Epithelial cell of proximal tubule (primary cell): ENCODE results near the gene RAD51B. TPM values are rescaled to one million over a fixed set of nuclear protein-coding genes. Genes with fewer than 3 reads are reported as not detected.

Source experiments
- DNase-seq: peaks from one replicate; pipeline ENCODE4 v3.0.0-alpha.2; 2011; ENCODE audit warnings: low read depth
- H3K4me3 ChIP-seq: 2 replicates; pipeline ENCODE4 v1.5.1; 2011; ENCODE audit warnings: low read depth, mild to moderate bottlenecking, low read length
- total RNA-seq: library from RNA; depleted of rRNA; stranded (reverse); fragments of >200 nt; gene quantifications from 2 replicates; pipeline ENCODE4 v1.2.3, GENCODE V29; 2015
- TF ChIP-seq, protein P1 (sequence below): conservative IDR thresholded peaks from 2 replicates; pipeline ENCODE4 v1.5.1; 2012; ENCODE audit warnings: low read depth, mild to moderate bottlenecking, low read length

The RAD51B gene
- total RNA-seq, 1 donor from 2014 or later, result 6.3 TPM

DNA sequence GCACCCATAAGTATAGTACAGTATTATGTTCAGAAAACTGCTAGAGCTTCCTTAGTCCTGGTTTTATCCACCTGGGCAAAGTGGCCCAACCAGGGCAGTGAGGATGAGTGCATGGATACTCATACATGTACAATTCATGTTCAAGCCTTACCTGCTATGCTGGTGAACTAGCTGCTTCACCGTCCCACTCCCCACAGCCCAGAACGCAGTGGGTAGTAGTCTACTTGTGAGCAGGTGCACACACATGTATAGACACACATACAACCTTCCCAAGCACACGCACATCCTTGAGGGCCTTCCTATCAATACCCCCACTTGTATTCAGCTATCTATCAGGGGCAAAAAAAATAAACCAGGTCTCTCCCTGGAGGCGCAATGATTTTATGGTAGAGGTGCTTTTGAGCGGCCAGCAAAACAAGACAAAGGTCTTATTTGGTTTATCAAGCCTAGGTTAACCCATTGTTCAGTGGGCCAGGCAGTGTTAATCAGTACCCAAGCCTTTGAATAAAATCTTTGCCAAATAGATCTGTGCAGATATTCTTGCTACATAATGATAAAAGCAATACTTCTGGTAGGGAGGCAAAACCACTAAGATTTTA, 903.5 kb downstream of the RAD51B start:
- no peak overlapping the region for H3K4me3 ChIP-seq
- DNase-seq, result no peak
- TF ChIP-seq, protein P1, sequence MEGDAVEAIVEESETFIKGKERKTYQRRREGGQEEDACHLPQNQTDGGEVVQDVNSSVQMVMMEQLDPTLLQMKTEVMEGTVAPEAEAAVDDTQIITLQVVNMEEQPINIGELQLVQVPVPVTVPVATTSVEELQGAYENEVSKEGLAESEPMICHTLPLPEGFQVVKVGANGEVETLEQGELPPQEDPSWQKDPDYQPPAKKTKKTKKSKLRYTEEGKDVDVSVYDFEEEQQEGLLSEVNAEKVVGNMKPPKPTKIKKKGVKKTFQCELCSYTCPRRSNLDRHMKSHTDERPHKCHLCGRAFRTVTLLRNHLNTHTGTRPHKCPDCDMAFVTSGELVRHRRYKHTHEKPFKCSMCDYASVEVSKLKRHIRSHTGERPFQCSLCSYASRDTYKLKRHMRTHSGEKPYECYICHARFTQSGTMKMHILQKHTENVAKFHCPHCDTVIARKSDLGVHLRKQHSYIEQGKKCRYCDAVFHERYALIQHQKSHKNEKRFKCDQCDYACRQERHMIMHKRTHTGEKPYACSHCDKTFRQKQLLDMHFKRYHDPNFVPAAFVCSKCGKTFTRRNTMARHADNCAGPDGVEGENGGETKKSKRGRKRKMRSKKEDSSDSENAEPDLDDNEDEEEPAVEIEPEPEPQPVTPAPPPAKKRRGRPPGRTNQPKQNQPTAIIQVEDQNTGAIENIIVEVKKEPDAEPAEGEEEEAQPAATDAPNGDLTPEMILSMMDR, result no peak

DNA sequence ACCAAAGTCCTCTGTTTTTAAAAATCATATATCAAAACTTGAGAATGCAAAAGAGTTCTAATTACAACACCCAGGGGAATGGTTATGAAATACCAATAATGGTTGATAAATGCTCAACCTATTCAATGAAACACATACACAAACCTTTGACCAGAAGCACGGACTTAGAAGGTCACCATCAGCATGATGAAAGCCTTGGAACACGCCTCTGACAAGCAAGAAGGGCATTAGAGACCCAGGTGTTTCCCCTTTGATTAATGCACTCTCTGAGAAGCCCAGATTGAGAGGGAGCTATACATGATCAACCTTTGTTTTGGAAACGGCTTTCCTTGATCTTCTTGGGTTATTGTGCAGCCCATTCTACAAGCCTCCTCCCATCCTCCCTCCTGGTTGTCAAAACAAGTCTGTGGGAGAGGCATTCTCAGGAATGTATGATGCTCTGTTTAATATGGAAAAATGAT, 904.3 kb downstream of the RAD51B start:
- no peak overlapping the region for H3K4me3 ChIP-seq
- TF ChIP-seq, protein P1, result no peak
- DNase-seq, result peak; percentile 4

DNA sequence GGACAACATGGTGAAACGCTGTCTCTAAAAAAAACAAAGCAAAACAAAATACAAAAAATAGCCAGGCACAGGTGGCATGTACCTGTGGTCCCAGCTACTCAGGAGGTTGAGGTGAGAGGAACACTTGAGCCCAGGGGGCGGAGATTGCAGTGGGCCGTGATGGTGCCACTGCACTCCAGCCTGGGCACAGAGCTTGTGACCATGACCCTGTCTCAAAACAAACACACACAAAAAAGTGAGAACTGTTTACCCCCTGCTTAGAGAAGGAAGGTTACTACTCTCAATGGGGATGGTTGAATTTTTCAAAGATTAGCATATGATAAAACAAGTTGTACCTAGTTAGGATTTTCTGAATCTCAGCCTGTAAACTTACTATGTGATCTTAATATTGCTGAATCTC, 905.3 kb downstream of the RAD51B start:
- H3K4me3 ChIP-seq, result no peak overlapping the region
- DNase-seq, result no peak
- TF ChIP-seq, protein P1, result no peak

DNA sequence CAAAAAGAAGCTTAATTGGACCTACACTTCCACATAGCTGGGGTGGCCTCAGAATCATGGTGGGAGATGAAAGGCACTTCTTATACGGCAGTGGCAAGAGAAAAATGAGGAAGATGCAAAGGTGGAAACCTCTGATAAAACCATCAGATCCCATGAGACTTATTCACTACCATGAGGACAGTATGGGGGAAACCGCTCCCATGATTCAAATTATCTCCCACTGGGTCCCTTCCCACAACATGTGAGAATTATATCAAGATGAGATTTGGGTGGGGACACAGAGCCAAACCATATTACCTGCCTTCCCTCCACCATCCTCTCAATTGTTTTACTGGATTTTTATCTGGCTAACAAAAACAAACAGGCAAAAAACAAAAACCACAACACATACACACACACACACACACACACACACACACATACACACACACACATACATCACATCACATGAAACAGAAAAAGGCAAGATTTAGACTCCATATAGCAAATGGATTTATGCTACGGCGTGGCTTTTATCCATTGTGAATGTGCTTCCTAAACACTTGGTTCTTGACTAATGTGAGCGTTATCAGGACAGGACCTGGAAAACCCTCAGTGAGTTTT, 906.6 kb downstream of the RAD51B start:
- no peak overlapping the region for H3K4me3 ChIP-seq
- TF ChIP-seq, protein P1, result no peak
- no peak for DNase-seq

DNA sequence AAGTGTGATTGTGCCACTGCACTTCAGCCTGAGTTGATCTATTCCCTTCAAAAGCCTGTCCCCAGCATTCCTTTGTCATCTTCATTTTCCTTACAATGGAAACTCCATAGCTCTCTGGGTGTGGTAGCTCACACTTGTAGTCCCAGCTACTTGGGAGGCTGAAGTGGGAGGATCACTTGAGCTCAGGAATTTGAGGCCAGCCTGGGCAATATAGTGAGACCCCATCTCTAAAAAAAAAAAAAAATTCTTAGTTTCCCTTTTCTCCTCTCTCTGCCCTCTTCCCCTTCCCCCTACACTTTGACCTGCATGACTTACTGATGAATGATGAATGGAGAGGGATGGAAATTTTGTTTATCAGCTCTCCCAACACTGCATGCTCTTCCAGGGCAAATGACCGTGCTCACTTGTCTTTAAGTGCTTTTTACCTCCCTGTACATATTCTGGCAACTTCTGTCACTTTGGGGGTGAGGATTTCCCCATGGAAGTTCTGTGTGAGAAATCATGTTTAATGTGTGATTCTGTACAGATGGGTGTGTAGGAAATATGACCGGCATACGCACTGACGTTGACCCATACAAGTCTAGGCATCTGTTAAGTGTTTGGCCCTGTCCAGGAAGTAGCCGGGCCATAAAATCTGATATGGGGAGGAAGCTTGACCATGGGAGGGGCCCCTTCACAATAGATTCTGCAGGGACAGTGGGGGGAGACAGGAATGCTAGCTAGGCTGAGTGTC, 907.9 kb downstream of the RAD51B start:
- TF ChIP-seq, protein P1, result no peak
- no peak overlapping the region for H3K4me3 ChIP-seq
- no peak for DNase-seq

DNA sequence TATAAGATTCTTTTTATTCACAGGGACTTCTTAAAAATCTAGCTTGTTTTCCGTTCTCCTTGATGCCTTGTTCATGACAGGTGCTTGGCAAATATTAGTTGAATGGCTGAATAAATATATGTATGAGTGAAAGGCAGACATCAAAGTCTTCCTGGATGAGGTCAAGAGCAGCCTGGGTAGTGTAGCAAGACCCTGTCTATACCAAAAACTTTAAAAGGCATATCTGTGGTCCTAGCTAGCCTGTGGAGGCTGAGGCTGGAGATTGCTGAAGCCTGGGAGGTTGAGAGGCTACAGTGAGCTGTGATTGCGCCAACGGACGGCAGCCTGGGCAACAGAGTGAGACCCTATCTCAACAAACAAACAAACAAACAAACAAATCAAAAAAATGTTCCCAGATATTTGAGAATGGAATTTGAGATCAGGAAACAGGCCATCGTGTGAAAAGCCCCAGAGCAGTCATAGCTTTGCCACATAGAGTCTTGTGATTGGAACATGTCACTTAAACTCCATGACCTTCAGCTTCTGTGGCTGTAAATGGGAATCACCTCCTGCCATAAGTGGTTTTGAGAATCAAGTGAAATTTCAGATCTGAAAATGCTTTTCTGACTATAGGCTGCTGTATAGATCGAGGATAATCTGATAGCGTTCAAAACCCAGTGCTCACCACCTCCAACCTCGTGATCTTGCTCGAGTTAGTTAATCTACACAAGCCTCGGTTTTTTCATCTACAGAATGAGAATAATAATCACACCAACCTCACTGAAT, 908.9 kb downstream of the RAD51B start:
- DNase-seq, result no peak
- H3K4me3 ChIP-seq, result no peak overlapping the region
- TF ChIP-seq, protein P1, result no peak
